ENCODE results near the gene ATP2A1. TPM values are rescaled to one million over a fixed set of nuclear protein-coding genes. Genes with fewer than 3 reads are reported as not detected.

Gene ATP2A1
- total and polyA plus RNA-seq, 2 of the 13 experiments (the other 11 are each of a cell fraction or from before 2014, with no cell fraction given): 3.2 to 12.5 TPM

DNA sequence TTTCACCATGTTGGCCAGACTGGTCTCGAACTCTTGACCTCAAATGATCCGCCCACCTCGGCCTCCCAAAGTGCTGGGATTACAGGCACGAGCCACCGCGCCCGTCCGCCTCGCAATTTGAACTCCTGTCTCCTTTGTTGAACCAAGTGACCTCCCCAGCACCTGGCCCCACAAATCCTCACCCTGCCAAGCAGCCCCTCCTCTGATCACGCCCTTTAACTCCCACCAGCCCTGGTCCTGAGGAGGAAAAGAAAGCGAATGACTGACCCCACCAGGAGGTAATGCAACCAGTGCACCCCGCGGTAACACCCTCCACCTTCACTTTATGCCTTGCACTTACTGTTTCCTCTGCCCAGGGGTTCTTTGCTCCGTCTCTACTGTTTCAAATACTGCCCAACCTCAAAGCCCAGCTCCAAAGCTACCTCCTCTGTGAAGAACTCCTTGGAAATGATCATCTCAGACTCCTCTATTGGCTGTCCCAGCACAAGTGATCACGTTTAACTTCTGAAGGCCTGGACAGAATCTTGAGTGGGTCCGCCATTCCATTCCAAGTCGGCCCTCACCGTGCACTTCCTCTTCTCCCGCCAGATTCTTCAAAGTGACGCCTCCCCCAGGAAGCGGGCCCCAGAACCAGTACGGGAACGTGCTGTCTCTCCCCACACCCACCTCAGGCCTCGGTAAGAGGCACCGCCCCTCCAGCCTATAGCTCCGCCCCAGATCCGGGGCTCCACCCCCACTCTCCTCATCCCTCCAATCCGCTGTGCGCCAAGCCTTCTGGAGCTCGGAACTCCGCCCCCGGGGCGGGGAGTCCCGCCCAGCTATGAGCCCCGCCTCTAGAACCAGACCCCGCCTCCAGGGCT, 57.9 kb downstream of the ATP2A1 start (continued):
- TF ChIP-seq ZNF589 (CRISPR knock-in tag; conservative IDR thresholded peaks at IDR 0.05): 0 out of 2 replicates have a peak, but pooled peaks have one; percentile 45
- no peak for TF ChIP-seq TBL1XR1 (IDR thresholded peaks at IDR 0.05; ENCODE audit: borderline replicate concordance, low read length, partially characterized antibody)
- TF ChIP-seq, protein P1, sequence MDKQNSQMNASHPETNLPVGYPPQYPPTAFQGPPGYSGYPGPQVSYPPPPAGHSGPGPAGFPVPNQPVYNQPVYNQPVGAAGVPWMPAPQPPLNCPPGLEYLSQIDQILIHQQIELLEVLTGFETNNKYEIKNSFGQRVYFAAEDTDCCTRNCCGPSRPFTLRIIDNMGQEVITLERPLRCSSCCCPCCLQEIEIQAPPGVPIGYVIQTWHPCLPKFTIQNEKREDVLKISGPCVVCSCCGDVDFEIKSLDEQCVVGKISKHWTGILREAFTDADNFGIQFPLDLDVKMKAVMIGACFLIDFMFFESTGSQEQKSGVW (CRISPR knock-in tag; IDR thresholded peaks at IDR 0.05; ENCODE audit: borderline replicate concordance): no peak
- TF ChIP-seq XBP1 (CRISPR knock-in tag; IDR thresholded peaks at IDR 0.05): no peak
- TF ChIP-seq, protein P2, sequence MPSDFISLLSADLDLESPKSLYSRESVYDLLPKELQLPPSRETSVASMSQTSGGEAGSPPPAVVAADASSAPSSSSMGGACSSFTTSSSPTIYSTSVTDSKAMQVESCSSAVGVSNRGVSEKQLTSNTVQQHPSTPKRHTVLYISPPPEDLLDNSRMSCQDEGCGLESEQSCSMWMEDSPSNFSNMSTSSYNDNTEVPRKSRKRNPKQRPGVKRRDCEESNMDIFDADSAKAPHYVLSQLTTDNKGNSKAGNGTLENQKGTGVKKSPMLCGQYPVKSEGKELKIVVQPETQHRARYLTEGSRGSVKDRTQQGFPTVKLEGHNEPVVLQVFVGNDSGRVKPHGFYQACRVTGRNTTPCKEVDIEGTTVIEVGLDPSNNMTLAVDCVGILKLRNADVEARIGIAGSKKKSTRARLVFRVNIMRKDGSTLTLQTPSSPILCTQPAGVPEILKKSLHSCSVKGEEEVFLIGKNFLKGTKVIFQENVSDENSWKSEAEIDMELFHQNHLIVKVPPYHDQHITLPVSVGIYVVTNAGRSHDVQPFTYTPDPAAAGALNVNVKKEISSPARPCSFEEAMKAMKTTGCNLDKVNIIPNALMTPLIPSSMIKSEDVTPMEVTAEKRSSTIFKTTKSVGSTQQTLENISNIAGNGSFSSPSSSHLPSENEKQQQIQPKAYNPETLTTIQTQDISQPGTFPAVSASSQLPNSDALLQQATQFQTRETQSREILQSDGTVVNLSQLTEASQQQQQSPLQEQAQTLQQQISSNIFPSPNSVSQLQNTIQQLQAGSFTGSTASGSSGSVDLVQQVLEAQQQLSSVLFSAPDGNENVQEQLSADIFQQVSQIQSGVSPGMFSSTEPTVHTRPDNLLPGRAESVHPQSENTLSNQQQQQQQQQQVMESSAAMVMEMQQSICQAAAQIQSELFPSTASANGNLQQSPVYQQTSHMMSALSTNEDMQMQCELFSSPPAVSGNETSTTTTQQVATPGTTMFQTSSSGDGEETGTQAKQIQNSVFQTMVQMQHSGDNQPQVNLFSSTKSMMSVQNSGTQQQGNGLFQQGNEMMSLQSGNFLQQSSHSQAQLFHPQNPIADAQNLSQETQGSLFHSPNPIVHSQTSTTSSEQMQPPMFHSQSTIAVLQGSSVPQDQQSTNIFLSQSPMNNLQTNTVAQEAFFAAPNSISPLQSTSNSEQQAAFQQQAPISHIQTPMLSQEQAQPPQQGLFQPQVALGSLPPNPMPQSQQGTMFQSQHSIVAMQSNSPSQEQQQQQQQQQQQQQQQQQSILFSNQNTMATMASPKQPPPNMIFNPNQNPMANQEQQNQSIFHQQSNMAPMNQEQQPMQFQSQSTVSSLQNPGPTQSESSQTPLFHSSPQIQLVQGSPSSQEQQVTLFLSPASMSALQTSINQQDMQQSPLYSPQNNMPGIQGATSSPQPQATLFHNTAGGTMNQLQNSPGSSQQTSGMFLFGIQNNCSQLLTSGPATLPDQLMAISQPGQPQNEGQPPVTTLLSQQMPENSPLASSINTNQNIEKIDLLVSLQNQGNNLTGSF (CRISPR knock-in tag; IDR thresholded peaks at IDR 0.05): 0 out of 2 replicates have a peak, but pooled peaks have one; percentile 14
- no peak for TF ChIP-seq ZSCAN25 (CRISPR knock-in tag; IDR thresholded peaks at IDR 0.05)
- TF ChIP-seq CCDC6 (CRISPR knock-in tag; IDR thresholded peaks at IDR 0.05): no peak
- TF ChIP-seq ZNF629 (CRISPR knock-in tag; conservative IDR thresholded peaks at IDR 0.05): 0 out of 2 replicates have a peak, but pooled peaks have one; percentile 9
- no peak for TF ChIP-seq STAT5B (CRISPR knock-in tag; IDR thresholded peaks at IDR 0.05)
- TF ChIP-seq NFE2L1 (CRISPR knock-in tag; IDR thresholded peaks at IDR 0.05; ENCODE audit: borderline replicate concordance): no peak
- no peak for TF ChIP-seq NCOA1 (CRISPR knock-in tag; IDR thresholded peaks at IDR 0.05)
- TF ChIP-seq, protein P3, sequence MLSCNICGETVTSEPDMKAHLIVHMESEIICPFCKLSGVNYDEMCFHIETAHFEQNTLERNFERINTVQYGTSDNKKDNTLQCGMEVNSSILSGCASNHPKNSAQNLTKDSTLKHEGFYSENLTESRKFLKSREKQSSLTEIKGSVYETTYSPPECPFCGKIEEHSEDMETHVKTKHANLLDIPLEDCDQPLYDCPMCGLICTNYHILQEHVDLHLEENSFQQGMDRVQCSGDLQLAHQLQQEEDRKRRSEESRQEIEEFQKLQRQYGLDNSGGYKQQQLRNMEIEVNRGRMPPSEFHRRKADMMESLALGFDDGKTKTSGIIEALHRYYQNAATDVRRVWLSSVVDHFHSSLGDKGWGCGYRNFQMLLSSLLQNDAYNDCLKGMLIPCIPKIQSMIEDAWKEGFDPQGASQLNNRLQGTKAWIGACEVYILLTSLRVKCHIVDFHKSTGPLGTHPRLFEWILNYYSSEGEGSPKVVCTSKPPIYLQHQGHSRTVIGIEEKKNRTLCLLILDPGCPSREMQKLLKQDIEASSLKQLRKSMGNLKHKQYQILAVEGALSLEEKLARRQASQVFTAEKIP (CRISPR knock-in tag; IDR thresholded peaks at IDR 0.05; ENCODE audit: borderline replicate concordance): no peak
- TF ChIP-seq FOXK2 (IDR thresholded peaks at IDR 0.05): no peak
- no peak for TF ChIP-seq RBFOX2 (IDR thresholded peaks at IDR 0.05; ENCODE audit: low read depth, low read length)
- TF ChIP-seq, protein P4, sequence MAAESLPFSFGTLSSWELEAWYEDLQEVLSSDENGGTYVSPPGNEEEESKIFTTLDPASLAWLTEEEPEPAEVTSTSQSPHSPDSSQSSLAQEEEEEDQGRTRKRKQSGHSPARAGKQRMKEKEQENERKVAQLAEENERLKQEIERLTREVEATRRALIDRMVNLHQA (CRISPR knock-in tag; IDR thresholded peaks at IDR 0.05): no peak
- TF ChIP-seq, protein P5, sequence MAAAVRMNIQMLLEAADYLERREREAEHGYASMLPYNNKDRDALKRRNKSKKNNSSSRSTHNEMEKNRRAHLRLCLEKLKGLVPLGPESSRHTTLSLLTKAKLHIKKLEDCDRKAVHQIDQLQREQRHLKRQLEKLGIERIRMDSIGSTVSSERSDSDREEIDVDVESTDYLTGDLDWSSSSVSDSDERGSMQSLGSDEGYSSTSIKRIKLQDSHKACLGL (CRISPR knock-in tag; IDR thresholded peaks at IDR 0.05): no peak
- TF ChIP-seq MBD4 (IDR thresholded peaks at IDR 0.05; ENCODE audit: borderline replicate concordance, low read length): no peak
- TF ChIP-seq, protein P6, sequence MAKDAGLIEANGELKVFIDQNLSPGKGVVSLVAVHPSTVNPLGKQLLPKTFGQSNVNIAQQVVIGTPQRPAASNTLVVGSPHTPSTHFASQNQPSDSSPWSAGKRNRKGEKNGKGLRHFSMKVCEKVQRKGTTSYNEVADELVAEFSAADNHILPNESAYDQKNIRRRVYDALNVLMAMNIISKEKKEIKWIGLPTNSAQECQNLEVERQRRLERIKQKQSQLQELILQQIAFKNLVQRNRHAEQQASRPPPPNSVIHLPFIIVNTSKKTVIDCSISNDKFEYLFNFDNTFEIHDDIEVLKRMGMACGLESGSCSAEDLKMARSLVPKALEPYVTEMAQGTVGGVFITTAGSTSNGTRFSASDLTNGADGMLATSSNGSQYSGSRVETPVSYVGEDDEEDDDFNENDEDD (CRISPR knock-in tag; IDR thresholded peaks at IDR 0.05; ENCODE audit: borderline replicate concordance): peak; percentile 95
- TF ChIP-seq ASH2L (IDR thresholded peaks at IDR 0.05; ENCODE audit: insufficient read length, low read depth, low read length): no peak

Measured in HepG2 (cell line).